Upper lobe of left lung (tissue), 6 donors: ENCODE data around the gene PTRH1. TPM values are rescaled to one million over a fixed set of nuclear protein-coding genes. Genes with fewer than 3 reads are reported as not detected.

ENCODE experiments used
- ATAC-seq, 2 donors: fragments of 200-7000 bp; cut with Tn5 transposase; one replicate each; pipeline ENCODE4 v1.9.1; 2022; ENCODE audit warnings: mild to moderate bottlenecking in 2 of 2, moderate library complexity in 2 of 2; ENCODE audit not compliant: low FRiP score in 2 of 2
- DNase-seq, 2 donors: peaks; one replicate each; pipeline ENCODE4 v3.0.0-alpha.2; 2019 to 2020
- H3K27ac ChIP-seq, 4 donors: fragments of 200-600 bp; sonication (generic); one replicate each; pipeline ENCODE4 v1.5.1; 2016 to 2019
- H3K27me3 ChIP-seq, 4 donors: fragments of 200-600 bp; sonication (generic); one replicate each; pipeline ENCODE4 v1.5.1; 2017 to 2019
- H3K36me3 ChIP-seq, 4 donors: fragments of 200-600 bp; sonication (generic); one replicate each; pipeline ENCODE4 v1.5.1; 2016 to 2019
- H3K4me1 ChIP-seq, 4 donors: fragments of 200-600 bp; sonication (generic); one replicate each; pipeline ENCODE4 v1.5.1; 2018 to 2019
- H3K4me3 ChIP-seq, 4 donors: fragments of 200-600 bp; sonication (generic); one replicate each; pipeline ENCODE4 v1.5.1; 2017 to 2019; ENCODE audit warnings: mild to moderate bottlenecking in 2 of 4, moderate library complexity in 1 of 4
- H3K9me3 ChIP-seq, 4 donors: fragments of 200-600 bp; sonication (generic); one replicate each; pipeline ENCODE4 v1.5.1; 2018 to 2019
- CTCF ChIP-seq, 6 experiments: fragments of 450-650 bp in 4 of 6; fragments of 200-600 bp in 2 of 6; sonication (generic) in 2 of 6; IDR thresholded peaks; one replicate each; pipeline ENCODE4 v1.5.1; 2016 to 2019; ENCODE audit warnings: antibody characterized with exemption in 6 of 6
- EP300 ChIP-seq, 4 donors: sonication (generic); formaldehyde crosslinking; IDR thresholded peaks; one replicate each; pipeline ENCODE4 v1.5.1; 2017; ENCODE audit warnings: antibody characterized with exemption in 4 of 4, control low read depth in 2 of 4
- POLR2A ChIP-seq, 4 donors: fragments of 450-650 bp; IDR thresholded peaks; one replicate each; pipeline ENCODE4 v1.5.1; 2016 to 2017; ENCODE audit warnings: antibody characterized with exemption in 4 of 4, mild to moderate bottlenecking in 2 of 4
- POLR2AphosphoS5 ChIP-seq, 2 donors: sonication (generic); formaldehyde crosslinking; IDR thresholded peaks; one replicate each; pipeline ENCODE4 v1.5.1; 2017; ENCODE audit warnings: antibody characterized with exemption in 2 of 2
- WGBS, 2 donors: methylation state at CpG; one replicate each; pipeline ENCODE4 v1.1.5; 2017 to 2018; 5-methylcytosine and 5-hydroxymethylcytosine counted together
- total RNA-seq, 6 donors: library from RNA; depleted of rRNA in 4 of 6; stranded (reverse); fragments of >200 nt in 4 of 6; gene quantifications; one replicate each; pipeline versions ENCODE4 v1.1.0 to v1.2.1, GENCODE V29; 2016 to 2021
- donor health status: DM: no; HTN: no; CAD: no; lungs with moderate emphysema.
- donor health status: DM: no; HTN: yes; CAD: no; lungs with severe emphysema.

PTRH1 gene
- total RNA-seq, 6 donors from 2014 or later = 7.4 to 33.5 (median 18.7) TPM

- WGBS, 2 donors = 83 to 85% methylated on average over 12 to 19 of the region's 19 CpGs
- Histone ChIP-seq H3K4me1 (peaks cover 18 to 41% (median 27%) of the 10 kb centered on the region in 4 donors), H3K36me3 (peaks cover 0 to 66% (median 52%) of the 10 kb centered on the region in 4 donors), H3K27me3 (no peaks in the 10 kb centered on the region), H3K27ac (peak overlapping the region; percentile 46 to 76 (median 70)), H3K4me3 (no peak overlapping the region), H3K9me3 (no peaks in the 10 kb centered on the region)
- TF ChIP-seq CTCF (IDR thresholded peaks at IDR 0.05) (no peak), POLR2A (IDR thresholded peaks at IDR 0.05) (no peak), EP300 (IDR thresholded peaks at IDR 0.05) (no peak), POLR2AphosphoS5 (IDR thresholded peaks at IDR 0.05) (no peak)
- no peak for ATAC-seq
- DNase-seq = peak in 1 of 2 donors; percentile 79
Observed at GRCh38 chr9:127739614-127740330, 24.3 kb upstream of the PTRH1 start.

GRCh38 chr9:127738666-127739065 is 23.2 kb upstream of the PTRH1 start:
- H3K4me3 ChIP-seq = no peak overlapping the region
- no peaks in the 10 kb centered on the region for H3K9me3 ChIP-seq
- no peak for DNase-seq
- 88 to 90% methylated on average over 10 to 13 of the region's 13 CpGs for WGBS, 2 donors
- H3K4me1 ChIP-seq = peaks cover 26 to 52% (median 34%) of the 10 kb centered on the region in 4 donors
- no peak for ATAC-seq
- H3K36me3 ChIP-seq = peaks cover 0 to 54% (median 44%) of the 10 kb centered on the region in 4 donors
- no peaks in the 10 kb centered on the region for H3K27me3 ChIP-seq
- no peak overlapping the region for H3K27ac ChIP-seq
- TF ChIP-seq CTCF (IDR thresholded peaks at IDR 0.05) (no peak), EP300 (IDR thresholded peaks at IDR 0.05) (no peak), POLR2A (IDR thresholded peaks at IDR 0.05) (no peak), POLR2AphosphoS5 (IDR thresholded peaks at IDR 0.05) (no peak)

- DNase-seq = no peak
Observed at GRCh38 chr9:127735530-127736185, 20.2 kb upstream of the PTRH1 start.

GRCh38 chr9:127734747-127735529 is 19.5 kb upstream of the PTRH1 start, which contains the start of gene TOR2A:
Gene TOR2A (minus strand): TSS chr9:127735294. CDS start chr9:127735270, 24 bp downstream.
- TF ChIP-seq POLR2AphosphoS5 (IDR thresholded peaks at IDR 0.05) (peak; percentile 87 to 88), CTCF (IDR thresholded peaks at IDR 0.05) (peak; percentile 88 to 100 (median 98)), POLR2A (IDR thresholded peaks at IDR 0.05) (peak in 3 of 4 donors; percentile 73 to 93 (median 84)), EP300 (IDR thresholded peaks at IDR 0.05) (peak in 1 of 4 donors; percentile 50)
- H3K4me1 ChIP-seq = peaks cover 9 to 23% (median 13%) of the 10 kb centered on the region in 4 donors
- peaks cover 0 to 45% (median 38%) of the 10 kb centered on the region in 4 donors for H3K36me3 ChIP-seq
- H3K9me3 ChIP-seq = no peaks in the 10 kb centered on the region
- DNase-seq (peak; percentile 98 to 99), ATAC-seq (peak; percentile 97 to 98)
- no peaks in the 10 kb centered on the region for H3K27me3 ChIP-seq
- H3K27ac ChIP-seq = peak within 1 kb of the TSS; percentile 89 to 95 (median 94)
- peak within 1 kb of the TSS; percentile 63 to 88 (median 71) for H3K4me3 ChIP-seq
- WGBS, 2 donors = 1 to 2% methylated on average over 17 to 18 of the region's 76 CpGs

More at GRCh38 chr9:127735530-127736185, 20.2 kb upstream of the PTRH1 start:
- Histone ChIP-seq H3K27me3 (no peaks in the 10 kb centered on the region), H3K9me3 (no peaks in the 10 kb centered on the region), H3K4me3 (peak overlapping the region in 2 of 4 donors; percentile 68 to 74), H3K27ac (peak overlapping the region; percentile 89 to 95 (median 94)), H3K4me1 (peaks cover 16 to 30% (median 18%) of the 10 kb centered on the region in 4 donors), H3K36me3 (peaks cover 0 to 51% (median 41%) of the 10 kb centered on the region in 4 donors)
- no peak for ATAC-seq
- WGBS, 2 donors = 30 to 42% methylated on average over 12 to 15 of the region's 15 CpGs
- no peak for TF ChIP-seq POLR2A (IDR thresholded peaks at IDR 0.05)
- no peak for TF ChIP-seq POLR2AphosphoS5 (IDR thresholded peaks at IDR 0.05)
- no peak for TF ChIP-seq EP300 (IDR thresholded peaks at IDR 0.05)
- TF ChIP-seq CTCF (IDR thresholded peaks at IDR 0.05) = no peak
